ENCODE results near the gene GM2A. TPM values are rescaled to one million over a fixed set of nuclear protein-coding genes. Genes with fewer than 3 reads are reported as not detected.
A peak's percentile ranks its signal among the peaks of the same experiment; 100 is the strongest.

The GM2A gene
- total and polyA plus RNA-seq, 2 of the 8 experiments (the other 6 are each of a cell fraction or from before 2014, with no cell fraction given) = 18.5 to 32.2 TPM

DNA sequence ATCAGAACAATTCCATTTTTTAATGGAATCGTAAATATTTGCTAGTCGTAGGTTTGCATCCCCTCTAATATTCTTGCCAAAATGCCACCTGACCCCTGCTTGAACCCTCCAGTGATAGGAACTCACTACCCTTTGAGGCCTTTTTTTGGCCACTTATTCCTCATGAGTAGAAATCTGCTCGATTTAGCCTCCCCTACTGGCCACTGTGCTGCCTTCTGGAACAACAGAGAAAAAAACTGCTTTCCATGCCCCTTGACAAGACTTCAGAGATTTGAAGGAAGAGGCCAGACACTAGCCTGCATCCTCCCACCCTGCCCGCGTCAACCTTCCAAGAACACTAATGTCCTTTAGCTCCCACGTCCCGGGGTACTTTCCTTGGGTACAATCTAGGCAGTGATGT is 33.2 kb upstream of the GM2A start:
- H3K79me2 ChIP-seq (ENCODE audit: control insufficient read depth in 1 of 2, insufficient read depth in 2 of 2, low read length in 2 of 2) = no peaks in the 10 kb centered on the region
- H3K18ac ChIP-seq (ENCODE audit: extremely low read depth, low read length) = no peak overlapping the region
- no peak for FAIRE-seq
- H3K27me3 ChIP-seq (replicated peaks in 1 of 4; ENCODE audit: control insufficient read depth in 3 of 4, extremely low read depth in 1 of 4, insufficient read depth in 3 of 4, low read length in 3 of 4) = peaks cover 0 to 2% (median 0%) of the 10 kb centered on the region in 4 experiments; a peak in 3 of 7 replicates
- no peak overlapping the region for H2BK20ac ChIP-seq (ENCODE audit: low read length)
- H4K5ac ChIP-seq (ENCODE audit: insufficient read length, low read depth, low read length) = no peak overlapping the region
- H3K36me3 ChIP-seq (ENCODE audit: control insufficient read depth in 2 of 4, insufficient read depth in 4 of 4, low read length in 3 of 4) = no peaks in the 10 kb centered on the region
- no peak overlapping the region for H2BK12ac ChIP-seq (ENCODE audit: low read depth, low read length)
- no peak overlapping the region for H2BK15ac ChIP-seq (ENCODE audit: low read length)
- H3K4me3 ChIP-seq (ENCODE audit: extremely low read depth in 1 of 4, insufficient read depth in 2 of 4, low read depth in 3 of 4, low read length in 4 of 4) = no peak overlapping the region
- H3K9me3 ChIP-seq (ENCODE audit: insufficient read depth in 2 of 2, low read depth in 1 of 2, low read length in 1 of 2) = no peaks in the 10 kb centered on the region
- H3K27ac ChIP-seq (ENCODE audit: low read depth, low read length) = no peak overlapping the region
- H3K4ac ChIP-seq (replicated peaks; ENCODE audit: insufficient read length, low read depth, low read length) = no peak overlapping the region
- no peak overlapping the region for H2AK5ac ChIP-seq (ENCODE audit: low read depth, low read length)
- DNase-seq (ENCODE audit: low read depth in 1 of 2, low spot score in 2 of 2) = no peak
- H2BK5ac ChIP-seq (ENCODE audit: low read depth, low read length) = no peak overlapping the region
- no peak overlapping the region for H3K56ac ChIP-seq (replicated peaks; ENCODE audit: insufficient read length, low read depth, low read length)
- H3K79me1 ChIP-seq (ENCODE audit: low read depth, low read length) = peaks cover 3% of the 10 kb centered on the region; the same call in 1 of the 2 replicates
- H4K91ac ChIP-seq (replicated peaks; ENCODE audit: insufficient read length, low read length) = no peak overlapping the region
- H2AFZ ChIP-seq (ENCODE audit: low read length) = no peak overlapping the region
- no peak overlapping the region for H3K4me2 ChIP-seq (ENCODE audit: insufficient read depth in 1 of 2, low read depth in 2 of 2, low read length in 2 of 2)
- ChIA-PET POLR2A (ENCODE audit: partially characterized antibody) (no interaction called here), CTCF (ENCODE audit: partially characterized antibody) (interaction anchor here (1.1 to 2.2 kb wide), 6 partner anchors 19 to 90 kb away, joined by 3 to 12 read pairs (median 4); no protein-coding TSS in a partner anchor)
- peaks cover 0 to 2% of the 10 kb centered on the region in 2 experiments for H4K20me1 ChIP-seq (replicated peaks in 1 of 2; ENCODE audit: control insufficient read depth in 1 of 2, insufficient read depth in 2 of 2, low read length in 2 of 2)
- no peak for TF ChIP-seq JUN (IDR thresholded peaks at IDR 0.05; ENCODE audit: low read depth, low read length)
- TF ChIP-seq, protein P1, sequence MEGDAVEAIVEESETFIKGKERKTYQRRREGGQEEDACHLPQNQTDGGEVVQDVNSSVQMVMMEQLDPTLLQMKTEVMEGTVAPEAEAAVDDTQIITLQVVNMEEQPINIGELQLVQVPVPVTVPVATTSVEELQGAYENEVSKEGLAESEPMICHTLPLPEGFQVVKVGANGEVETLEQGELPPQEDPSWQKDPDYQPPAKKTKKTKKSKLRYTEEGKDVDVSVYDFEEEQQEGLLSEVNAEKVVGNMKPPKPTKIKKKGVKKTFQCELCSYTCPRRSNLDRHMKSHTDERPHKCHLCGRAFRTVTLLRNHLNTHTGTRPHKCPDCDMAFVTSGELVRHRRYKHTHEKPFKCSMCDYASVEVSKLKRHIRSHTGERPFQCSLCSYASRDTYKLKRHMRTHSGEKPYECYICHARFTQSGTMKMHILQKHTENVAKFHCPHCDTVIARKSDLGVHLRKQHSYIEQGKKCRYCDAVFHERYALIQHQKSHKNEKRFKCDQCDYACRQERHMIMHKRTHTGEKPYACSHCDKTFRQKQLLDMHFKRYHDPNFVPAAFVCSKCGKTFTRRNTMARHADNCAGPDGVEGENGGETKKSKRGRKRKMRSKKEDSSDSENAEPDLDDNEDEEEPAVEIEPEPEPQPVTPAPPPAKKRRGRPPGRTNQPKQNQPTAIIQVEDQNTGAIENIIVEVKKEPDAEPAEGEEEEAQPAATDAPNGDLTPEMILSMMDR (IDR thresholded peaks at IDR 0.05; ENCODE audit: control extremely low read depth in 1 of 3, insufficient read depth in 1 of 3, low read depth in 1 of 3, low read length in 3 of 3) = peak in 2 of 3 experiments; percentile 45 to 56; a peak in 3 of 4 replicates
- peak; percentile 23 to 42; a peak in 2 of 4 replicates for TF ChIP-seq RAD21 (IDR thresholded peaks at IDR 0.05 in 1 of 2, conservative IDR thresholded peaks at IDR 0.05 in 1 of 2; ENCODE audit: low read depth in 2 of 2, low read length in 2 of 2)
- WGBS, 2 experiments (ENCODE audit: extremely low coverage in 1 of 2, insufficient coverage in 1 of 2, insufficient read length in 1 of 2, insufficient replicate concordance in 2 of 2, low coverage in 1 of 2, low lambda C conversion rate in 2 of 2, missing lambda C conversion rate in 1 of 2) = 86% methylated on average over 7 of the region's 7 CpGs; no CpG with 5 or more reads in 1 of the 2 experiments
- no peak overlapping the region for H3K14ac ChIP-seq (ENCODE audit: insufficient read length)
- no peak overlapping the region for H2BK120ac ChIP-seq (replicated peaks; ENCODE audit: low read depth, low read length)
- H3K23me2 ChIP-seq (ENCODE audit: low read depth, low read length) = peaks cover 5% of the 10 kb centered on the region; the same call in 1 of the 2 replicates
- H4K8ac ChIP-seq (ENCODE audit: extremely low read depth, insufficient read depth, low read length) = no peak overlapping the region
- H3K9ac ChIP-seq (replicated peaks in 1 of 4; ENCODE audit: extremely low read depth in 1 of 4, low read depth in 3 of 4, low read length in 3 of 4) = no peak overlapping the region
- no peak overlapping the region for H3K23ac ChIP-seq (ENCODE audit: insufficient read length)
- peaks cover 2 to 9% (median 6%) of the 10 kb centered on the region in 4 experiments; a peak in 6 of 7 replicates for H3K4me1 ChIP-seq (replicated peaks in 1 of 4; ENCODE audit: control insufficient read depth in 3 of 4, insufficient read depth in 4 of 4, low read length in 3 of 4)
